Measurements from ENCODE around the gene RALBP1.

The RALBP1 gene

DNA sequence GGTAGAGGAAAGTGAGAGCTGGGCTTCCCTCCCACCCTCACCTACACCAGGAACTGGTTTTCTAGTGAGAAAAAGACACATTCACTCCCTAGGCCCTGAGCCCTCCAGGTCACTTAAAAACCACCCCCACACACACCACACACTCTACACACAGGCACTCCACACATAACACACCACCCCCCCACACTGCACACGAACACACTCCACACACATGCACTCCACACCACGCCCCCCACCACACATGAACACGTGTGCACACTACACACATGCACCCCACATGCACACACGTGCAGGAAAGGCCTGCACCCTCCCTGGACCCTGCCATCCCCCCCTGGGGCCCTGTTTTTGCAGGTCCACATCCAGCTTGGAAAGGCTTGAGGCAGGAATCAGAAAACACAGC lies 67.6 kb downstream of the RALBP1 start:
- no peak for DNase-seq (ENCODE audit: low read depth)
- H3K4me3 ChIP-seq (ENCODE audit: low read depth, low read length), result no peak overlapping the region
- in situ Hi-C loops (cut with HindIII; ENCODE audit: low sequenced_read_pairs), result no loop called here
- TF ChIP-seq, protein P1, sequence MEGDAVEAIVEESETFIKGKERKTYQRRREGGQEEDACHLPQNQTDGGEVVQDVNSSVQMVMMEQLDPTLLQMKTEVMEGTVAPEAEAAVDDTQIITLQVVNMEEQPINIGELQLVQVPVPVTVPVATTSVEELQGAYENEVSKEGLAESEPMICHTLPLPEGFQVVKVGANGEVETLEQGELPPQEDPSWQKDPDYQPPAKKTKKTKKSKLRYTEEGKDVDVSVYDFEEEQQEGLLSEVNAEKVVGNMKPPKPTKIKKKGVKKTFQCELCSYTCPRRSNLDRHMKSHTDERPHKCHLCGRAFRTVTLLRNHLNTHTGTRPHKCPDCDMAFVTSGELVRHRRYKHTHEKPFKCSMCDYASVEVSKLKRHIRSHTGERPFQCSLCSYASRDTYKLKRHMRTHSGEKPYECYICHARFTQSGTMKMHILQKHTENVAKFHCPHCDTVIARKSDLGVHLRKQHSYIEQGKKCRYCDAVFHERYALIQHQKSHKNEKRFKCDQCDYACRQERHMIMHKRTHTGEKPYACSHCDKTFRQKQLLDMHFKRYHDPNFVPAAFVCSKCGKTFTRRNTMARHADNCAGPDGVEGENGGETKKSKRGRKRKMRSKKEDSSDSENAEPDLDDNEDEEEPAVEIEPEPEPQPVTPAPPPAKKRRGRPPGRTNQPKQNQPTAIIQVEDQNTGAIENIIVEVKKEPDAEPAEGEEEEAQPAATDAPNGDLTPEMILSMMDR (IDR thresholded peaks at IDR 0.05; ENCODE audit: low read depth, low read length, missing control alignments), result no peak

DNA sequence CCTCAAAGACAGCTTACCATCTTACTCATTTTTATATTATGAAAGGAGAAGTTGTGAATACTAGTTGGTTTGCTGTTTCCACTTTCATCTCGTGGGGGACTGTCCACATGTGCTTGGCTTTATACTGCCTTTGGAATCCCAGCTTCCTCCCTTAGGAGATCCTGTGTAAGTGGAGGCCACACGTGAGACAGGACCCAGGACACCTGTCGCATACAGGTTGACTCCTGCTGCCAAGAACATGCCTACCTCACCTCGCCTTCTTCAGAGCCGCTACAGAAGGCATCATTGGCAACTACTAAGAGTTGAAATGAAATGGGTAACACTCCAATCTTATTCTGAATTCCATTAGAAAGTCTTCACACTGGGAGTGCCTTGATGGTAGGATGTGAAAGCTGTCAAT lies 69.7 kb downstream of the RALBP1 start:
- in situ Hi-C loops (cut with HindIII; ENCODE audit: low sequenced_read_pairs), result no loop called here
- no peak for DNase-seq (ENCODE audit: low read depth)
- TF ChIP-seq, protein P1 (IDR thresholded peaks at IDR 0.05; ENCODE audit: low read depth, low read length, missing control alignments), result no peak
- no peak overlapping the region for H3K4me3 ChIP-seq (ENCODE audit: low read depth, low read length)

DNA sequence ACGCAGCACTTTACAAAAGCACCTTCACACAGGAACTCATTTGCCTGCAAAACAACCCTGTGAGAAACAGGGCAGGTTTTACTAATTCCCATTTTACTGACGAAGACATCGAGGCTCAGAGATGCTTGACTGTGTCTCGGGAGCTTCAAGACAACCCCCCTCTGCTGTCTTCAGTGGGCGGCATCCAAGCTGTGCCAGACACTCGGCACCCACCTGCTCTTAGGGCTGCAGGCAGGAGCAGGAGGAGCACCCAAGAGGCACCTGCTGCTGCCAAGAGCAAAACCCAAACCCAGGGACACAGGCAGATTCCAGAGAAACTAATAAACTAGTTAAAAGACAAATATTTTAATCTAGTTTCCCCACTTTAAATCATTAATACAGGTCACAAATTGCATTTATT lies 71.2 kb downstream of the RALBP1 start:
- TF ChIP-seq, protein P1 (IDR thresholded peaks at IDR 0.05; ENCODE audit: low read depth, low read length, missing control alignments), result no peak
- in situ Hi-C loops (cut with HindIII; ENCODE audit: low sequenced_read_pairs), result no loop called here
- DNase-seq (ENCODE audit: low read depth), result no peak
- no peak overlapping the region for H3K4me3 ChIP-seq (ENCODE audit: low read depth, low read length)

DNA sequence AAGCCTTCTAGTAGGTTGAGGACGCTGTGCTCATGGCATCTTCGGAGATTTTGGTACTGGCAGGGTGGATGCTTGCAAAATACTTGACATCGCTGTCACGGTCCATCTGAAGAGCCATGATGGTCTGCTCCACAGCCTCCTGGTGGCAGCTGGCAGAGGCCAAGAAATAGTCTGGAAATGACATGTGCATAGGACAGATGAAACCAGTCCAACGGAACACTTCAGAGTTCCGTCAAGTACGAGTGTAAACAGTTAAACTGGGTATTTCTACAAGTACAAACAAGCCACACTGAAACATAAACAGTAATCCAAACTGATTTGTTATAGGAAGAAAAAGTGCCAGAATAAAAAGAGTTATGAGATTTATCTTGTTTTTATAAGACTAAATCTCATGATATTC lies 72.5 kb downstream of the RALBP1 start:
- H3K4me3 ChIP-seq (ENCODE audit: low read depth, low read length), result no peak overlapping the region
- in situ Hi-C loops (cut with HindIII; ENCODE audit: low sequenced_read_pairs), result no loop called here
- TF ChIP-seq, protein P1 (IDR thresholded peaks at IDR 0.05; ENCODE audit: low read depth, low read length, missing control alignments), result no peak
- DNase-seq (ENCODE audit: low read depth), result no peak

DNA sequence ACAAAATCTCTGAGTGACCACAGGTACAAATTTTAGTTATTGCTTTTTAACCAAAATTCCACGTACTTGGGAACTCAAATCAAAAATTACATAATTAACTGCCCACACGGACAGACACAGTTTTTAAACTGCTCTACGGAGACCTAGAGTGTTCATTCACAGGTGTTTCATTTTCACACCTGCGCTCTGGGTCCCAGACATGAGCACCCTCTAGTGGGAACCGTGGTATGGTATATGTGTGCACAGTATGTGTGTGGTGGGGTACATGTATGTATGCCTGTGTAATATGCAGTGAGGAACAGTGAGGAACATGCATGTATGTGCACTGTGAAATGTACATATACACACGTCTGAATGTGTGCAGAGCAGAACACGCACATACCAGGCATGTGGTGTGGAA lies 74.1 kb downstream of the RALBP1 start:
- DNase-seq (ENCODE audit: low read depth), result no peak
- in situ Hi-C loops (cut with HindIII; ENCODE audit: low sequenced_read_pairs), result no loop called here

DNA sequence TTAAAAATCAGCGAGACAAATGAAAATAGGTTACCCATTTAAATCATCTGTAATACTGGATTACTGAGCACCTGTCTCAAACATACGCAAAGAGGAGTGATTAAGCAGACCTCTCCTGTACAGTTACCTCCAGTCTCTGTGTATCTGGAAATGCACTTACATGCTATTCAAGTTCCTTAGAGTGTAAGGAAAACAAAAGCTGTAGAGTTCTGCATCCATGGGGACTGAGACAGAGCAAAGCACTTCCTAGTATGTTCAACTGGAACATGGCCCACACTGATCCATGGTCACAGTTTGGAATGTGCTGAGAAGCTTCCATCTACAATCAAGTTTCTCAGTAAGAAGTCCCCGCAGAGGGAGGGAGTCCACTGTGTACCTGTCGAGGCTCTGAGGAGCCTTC lies 75.1 kb downstream of the RALBP1 start:
- in situ Hi-C loops (cut with HindIII; ENCODE audit: low sequenced_read_pairs), result no loop called here
- TF ChIP-seq, protein P1 (IDR thresholded peaks at IDR 0.05; ENCODE audit: low read depth, low read length, missing control alignments), result no peak
- no peak for DNase-seq (ENCODE audit: low read depth)
- no peak overlapping the region for H3K4me3 ChIP-seq (ENCODE audit: low read depth, low read length)

More for the DNA sequence above, 74.1 kb downstream of the RALBP1 start:
- TF ChIP-seq, protein P1 (IDR thresholded peaks at IDR 0.05; ENCODE audit: low read depth, low read length, missing control alignments), result no peak
- no peak overlapping the region for H3K4me3 ChIP-seq (ENCODE audit: low read depth, low read length)

DNA sequence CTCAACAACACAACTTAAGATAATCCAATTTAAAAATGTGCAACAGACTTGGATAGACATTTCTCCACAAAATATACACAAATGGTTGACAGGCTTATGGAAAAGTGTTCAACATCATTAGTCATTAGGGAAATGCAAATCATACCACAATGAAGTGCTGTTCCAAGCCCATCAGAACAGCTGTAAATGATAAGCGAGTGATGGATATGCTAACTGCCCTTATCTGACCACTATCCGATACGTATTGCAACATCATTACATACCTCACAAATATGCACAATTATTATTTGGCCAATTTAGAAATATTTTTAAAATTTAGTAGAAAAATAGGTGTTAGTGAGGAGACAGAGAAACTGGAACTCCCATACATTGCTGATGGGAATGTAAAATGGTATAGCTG lies 76.9 kb downstream of the RALBP1 start:
- TF ChIP-seq, protein P1 (IDR thresholded peaks at IDR 0.05; ENCODE audit: low read depth, low read length, missing control alignments), result no peak
- in situ Hi-C loops (cut with HindIII; ENCODE audit: low sequenced_read_pairs), result no loop called here
- no peak for DNase-seq (ENCODE audit: low read depth)
- H3K4me3 ChIP-seq (ENCODE audit: low read depth, low read length), result no peak overlapping the region

All from astrocyte of the cerebellum (primary cell).